GM19193 (cell line): ENCODE results near the gene KCNJ14.

ENCODE experiments used
- POLR2A ChIP-seq: IDR thresholded peaks from 4 replicates; pipeline ENCODE4 v1.6.1; 2011; ENCODE audit not compliant: insufficient read depth, insufficient read length; ENCODE audit errors: extremely low read depth

KCNJ14 gene

GRCh38 chr19:48442116-48443035 is 13.0 kb upstream of the KCNJ14 start:
- no peak for TF ChIP-seq POLR2A

GRCh38 chr19:48443256-48443655 is 12.1 kb upstream of the KCNJ14 start:
- no peak for TF ChIP-seq POLR2A

- no peak for TF ChIP-seq POLR2A
Observed at GRCh38 chr19:48443731-48444128, 11.6 kb upstream of the KCNJ14 start.

- TF ChIP-seq POLR2A: no peak
Observed at GRCh38 chr19:48444129-48444935, 11.0 kb upstream of the KCNJ14 start.

- TF ChIP-seq POLR2A: no peak
Observed at GRCh38 chr19:48444936-48445200, 10.5 kb upstream of the KCNJ14 start.

DNA sequence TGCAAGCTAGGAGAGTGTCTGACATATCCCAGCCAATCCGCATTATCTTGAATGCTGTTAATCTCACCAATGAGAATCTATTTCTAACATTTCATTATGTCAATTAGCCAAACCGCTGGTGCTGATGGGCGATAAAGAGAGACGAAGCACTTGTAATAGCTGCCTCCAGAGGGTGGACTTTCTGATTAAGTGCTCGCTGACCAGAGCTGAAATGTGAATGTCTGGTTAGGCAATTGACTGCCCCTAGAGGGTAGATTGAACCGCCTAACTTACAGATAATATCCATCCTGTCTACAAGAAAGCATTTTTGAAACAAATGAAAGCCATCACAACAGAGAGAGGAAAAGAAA is 10.1 kb upstream of the KCNJ14 start:
- TF ChIP-seq POLR2A: no peak

- TF ChIP-seq POLR2A: peak; percentile 82
Observed at GRCh38 chr19:48445606-48446481, 9.5 kb upstream of the KCNJ14 start, which contains the start of gene GRWD1. Gene GRWD1 (plus strand): TSS chr19:48445983. CDS start chr19:48446006, 23 bp downstream.

DNA sequence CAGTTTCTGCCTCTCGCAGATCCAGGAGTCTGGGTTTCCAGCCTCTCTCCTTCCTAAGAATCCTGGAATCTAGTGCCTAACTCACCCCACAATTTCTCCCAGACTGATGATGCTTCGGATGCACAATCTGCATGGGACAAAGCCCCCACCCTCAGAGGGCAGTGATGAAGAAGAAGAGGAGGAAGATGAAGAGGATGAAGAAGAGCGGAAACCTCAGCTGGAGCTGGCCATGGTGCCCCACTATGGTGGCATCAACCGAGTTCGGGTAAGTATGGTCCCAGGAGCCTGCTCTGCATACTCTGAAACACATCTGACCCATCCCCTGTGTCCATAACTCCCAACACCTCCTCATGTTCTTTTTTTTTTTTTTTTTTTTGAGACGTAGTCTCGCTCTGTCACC is 8.8 kb upstream of the KCNJ14 start:
- TF ChIP-seq POLR2A: no peak

DNA sequence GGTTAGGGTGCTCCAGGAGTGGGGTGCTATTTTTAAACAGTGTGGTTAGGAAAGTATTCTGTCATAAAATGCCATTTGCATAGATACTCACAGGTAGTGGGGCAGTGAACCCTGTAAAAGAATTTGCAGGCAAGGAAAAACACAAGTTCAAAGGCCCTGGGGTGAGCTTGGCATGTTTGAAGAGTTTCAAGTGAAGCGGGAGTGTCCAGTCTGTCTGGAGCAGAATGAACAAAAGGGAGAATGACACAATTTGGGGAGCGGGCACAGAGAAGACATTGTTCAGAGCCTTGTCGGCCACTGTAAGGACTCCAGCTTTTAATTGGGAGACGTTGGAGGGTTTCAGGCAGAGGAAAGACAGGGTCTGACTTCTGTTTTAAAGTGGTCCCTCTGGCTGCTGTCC is 6.8 kb upstream of the KCNJ14 start:
- TF ChIP-seq POLR2A: no peak

DNA sequence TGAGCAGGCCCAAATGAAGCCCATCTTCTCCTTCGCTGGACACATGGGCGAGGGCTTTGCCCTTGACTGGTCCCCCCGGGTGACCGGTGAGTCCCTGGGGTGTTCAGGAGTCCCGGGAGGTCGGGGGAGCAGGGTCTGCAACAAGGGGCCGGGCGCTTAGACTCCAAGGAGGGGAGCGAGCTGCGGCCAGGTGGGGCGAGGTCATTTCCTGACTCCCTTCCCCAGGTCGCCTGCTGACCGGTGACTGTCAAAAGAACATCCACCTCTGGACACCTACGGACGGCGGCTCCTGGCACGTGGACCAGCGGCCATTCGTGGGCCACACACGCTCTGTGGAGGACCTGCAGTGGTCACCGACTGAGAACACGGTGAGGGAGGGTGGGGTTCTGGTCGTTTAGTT is 4.9 kb upstream of the KCNJ14 start:
- TF ChIP-seq POLR2A: no peak

DNA sequence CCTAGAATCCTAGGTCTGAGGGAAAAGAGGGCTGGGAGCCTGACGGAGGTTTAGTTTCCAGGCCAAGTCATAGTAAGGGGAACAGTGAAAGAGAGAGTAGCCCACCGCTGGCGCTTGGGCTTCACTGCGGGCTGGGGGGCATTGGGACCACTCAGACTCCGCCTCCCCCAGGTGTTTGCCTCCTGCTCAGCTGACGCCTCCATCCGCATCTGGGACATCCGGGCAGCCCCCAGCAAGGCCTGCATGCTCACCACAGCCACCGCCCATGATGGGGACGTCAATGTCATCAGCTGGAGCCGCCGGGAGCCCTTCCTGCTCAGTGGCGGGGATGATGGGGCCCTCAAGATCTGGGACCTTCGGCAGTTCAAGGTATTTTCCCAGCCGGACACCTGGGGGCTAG is 4.5 kb upstream of the KCNJ14 start:
- TF ChIP-seq POLR2A: no peak

- TF ChIP-seq POLR2A: no peak
Observed at GRCh38 chr19:48451624-48452023, 3.8 kb upstream of the KCNJ14 start.

DNA sequence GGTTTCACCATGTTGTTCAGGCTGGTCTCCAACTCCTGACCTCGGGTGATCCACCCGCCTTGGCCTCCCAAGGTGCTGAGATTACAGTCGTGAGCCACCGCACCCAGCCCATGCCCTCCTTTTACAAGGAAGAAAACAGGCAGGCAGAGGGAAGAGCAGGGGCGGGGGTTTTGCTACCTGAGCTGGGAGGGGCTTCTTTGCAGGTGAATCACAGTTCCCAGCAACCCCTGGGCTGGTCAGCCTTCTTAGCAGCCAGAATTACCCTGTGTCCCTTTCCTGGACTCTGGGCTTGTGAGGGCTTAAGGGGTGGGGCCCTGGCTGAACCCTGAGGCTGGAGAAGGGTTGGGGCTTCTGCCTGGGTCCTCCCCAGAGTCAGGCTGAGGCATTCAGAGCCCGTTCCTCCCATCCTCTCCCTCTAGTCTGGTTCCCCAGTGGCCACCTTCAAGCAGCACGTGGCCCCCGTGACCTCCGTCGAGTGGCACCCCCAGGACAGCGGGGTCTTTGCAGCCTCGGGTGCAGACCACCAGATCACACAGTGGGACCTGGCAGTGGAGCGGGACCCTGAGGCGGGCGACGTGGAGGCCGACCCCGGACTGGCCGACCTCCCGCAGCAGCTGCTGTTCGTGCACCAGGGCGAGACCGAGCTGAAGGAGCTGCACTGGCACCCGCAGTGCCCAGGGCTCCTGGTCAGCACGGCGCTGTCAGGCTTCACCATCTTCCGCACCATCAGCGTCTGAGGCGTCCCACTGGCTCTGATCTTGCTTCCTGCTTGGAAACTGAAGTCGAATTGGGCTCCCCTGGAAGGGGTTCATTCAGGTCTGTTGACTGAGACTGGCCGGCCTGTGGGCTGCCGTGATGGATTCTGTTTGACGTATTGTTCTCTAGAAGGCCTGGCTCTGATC is 2.8 kb upstream of the KCNJ14 start:
- TF ChIP-seq POLR2A: no peak

DNA sequence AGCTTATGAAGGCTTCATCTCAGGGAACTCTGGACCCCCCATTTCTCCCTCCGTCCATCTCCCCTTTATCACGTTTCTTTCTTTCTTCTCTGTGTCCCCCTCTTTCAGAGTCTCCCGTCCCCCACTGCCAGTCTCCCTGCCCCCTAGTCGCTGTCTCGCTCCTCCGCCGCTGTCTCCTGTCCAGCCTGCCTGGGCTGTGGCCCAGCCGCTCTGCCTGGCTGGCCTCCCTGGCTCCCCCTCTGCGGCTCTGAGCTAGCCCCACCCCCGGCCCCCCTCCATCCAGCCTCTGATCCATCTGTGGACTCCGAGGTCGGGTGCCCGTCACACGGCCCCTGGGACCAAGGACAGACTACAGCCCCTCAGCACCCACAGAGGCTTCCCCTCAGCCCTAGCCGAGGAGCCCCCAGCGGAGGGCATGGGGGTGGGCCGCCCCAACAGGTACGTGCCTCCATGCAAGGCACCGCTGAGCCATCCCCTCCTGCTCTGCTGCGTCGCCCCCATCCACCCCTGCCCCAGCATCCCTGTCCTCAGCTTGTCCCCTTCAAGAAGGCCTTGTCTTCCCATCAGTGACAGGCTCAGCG is 1.1 kb upstream of the KCNJ14 start:
- TF ChIP-seq POLR2A: no peak
